ENCODE measurements around the gene TMEM117.
"Not testable (repeated sequence)": the region's sequence is repeated elsewhere in the genome, so short reads cannot be mapped to it uniquely, and the experiment has no call there.

Gene TMEM117

GRCh38 chr12:44025499-44025898, 189.6 kb downstream of the TMEM117 start:
- DNase-seq (ENCODE audit: low read depth in 2 of 2) = no peak

- DNase-seq (ENCODE audit: low read depth in 2 of 2) = no peak
Observed at GRCh38 chr12:44026046-44026445, 190.2 kb downstream of the TMEM117 start.

GRCh38 chr12:44026926-44027325, 191.0 kb downstream of the TMEM117 start:
- DNase-seq (ENCODE audit: low read depth in 2 of 2) = not testable (repeated sequence)

DNA sequence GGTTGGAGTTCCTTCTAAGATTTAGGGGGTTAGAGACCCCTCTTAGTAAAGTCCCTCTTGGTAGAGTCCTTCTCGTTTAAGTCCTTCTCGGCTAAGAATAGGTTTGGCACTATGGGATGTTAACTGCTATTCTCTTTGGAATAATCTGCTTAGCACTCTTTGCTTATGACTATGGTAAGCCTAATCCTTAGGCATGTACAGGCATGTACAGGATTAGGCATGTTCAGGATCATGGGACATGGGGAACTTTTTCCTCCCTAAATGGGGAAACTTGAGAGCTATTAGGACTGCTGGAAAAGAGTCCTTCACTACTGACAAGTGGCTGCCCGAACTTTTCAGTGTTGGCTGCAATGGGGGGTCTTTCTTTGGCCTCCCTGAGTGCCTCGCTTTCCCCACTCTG, 193.3 kb downstream of the TMEM117 start:
- DNase-seq (ENCODE audit: low read depth in 2 of 2) = no peak

- DNase-seq (ENCODE audit: low read depth in 2 of 2) = no peak
Observed at GRCh38 chr12:44031472-44032185, 195.7 kb downstream of the TMEM117 start.

DNA sequence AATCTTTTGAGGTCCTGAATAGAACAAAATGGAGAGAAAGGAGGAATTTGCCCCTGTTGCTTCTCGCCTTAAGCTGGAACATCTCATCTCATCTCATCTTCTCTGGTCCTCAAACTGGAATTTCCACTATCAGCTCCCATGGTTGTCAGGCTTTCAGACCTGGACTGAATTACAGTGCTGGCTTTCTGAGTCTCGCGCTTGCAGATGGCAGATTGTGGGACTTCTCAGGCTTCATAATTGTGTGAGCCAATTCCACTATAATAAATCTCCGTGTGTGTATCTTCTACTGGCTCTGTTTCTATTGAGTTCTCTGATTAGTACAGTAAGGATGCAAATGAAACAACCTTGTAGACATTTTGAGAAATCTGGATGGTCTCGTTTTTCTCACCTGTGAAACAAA, 199.0 kb downstream of the TMEM117 start:
- no peak for DNase-seq (ENCODE audit: low read depth in 2 of 2)

GRCh38 chr12:44036875-44037443, 201.1 kb downstream of the TMEM117 start:
- DNase-seq (ENCODE audit: low read depth in 2 of 2) = no peak

GRCh38 chr12:44038411-44038810, 202.5 kb downstream of the TMEM117 start:
- no peak for DNase-seq (ENCODE audit: low read depth in 2 of 2)

DNA sequence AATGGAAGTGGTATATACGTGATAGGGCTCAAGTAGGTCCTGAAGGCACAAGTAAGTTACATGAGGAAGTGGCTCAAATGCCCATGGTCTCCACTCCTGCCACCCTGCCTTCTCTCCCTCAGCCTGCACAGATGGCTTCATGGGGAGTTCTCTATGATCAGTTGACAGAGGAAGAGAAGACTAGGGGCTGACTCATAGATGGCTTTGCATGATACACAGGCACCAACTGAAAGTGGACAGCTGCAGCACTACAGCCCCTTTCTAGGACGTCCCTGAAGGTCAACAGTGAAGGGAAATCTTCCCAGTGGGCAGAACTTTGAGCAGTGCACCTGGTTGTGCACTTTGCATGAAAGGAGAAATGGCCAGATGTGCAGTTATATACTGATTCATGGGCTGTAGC, 208.6 kb downstream of the TMEM117 start:
- DNase-seq (ENCODE audit: low read depth in 2 of 2) = not testable (repeated sequence)

- DNase-seq (ENCODE audit: low read depth in 2 of 2) = no peak
Observed at GRCh38 chr12:44046732-44047417, 211.0 kb downstream of the TMEM117 start.

DNA sequence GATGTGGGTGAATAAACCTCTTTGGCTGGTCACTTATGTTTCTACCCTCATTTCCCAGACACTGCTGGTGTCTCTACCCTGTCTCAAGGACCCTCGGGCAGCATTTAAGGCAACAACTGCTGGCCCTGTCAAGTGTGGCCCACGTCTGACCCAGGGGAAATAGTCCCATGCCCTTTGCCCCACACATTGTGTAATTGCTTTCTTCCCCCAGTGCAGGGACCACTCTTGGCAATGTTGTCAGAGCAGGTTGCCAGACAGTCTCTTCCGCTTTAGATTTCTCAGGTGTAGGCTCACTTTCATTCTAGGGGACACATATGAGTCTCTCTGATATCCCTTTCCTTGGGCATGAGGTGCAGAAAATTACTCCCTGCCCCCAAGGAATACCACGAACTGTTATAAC, 216.7 kb downstream of the TMEM117 start:
- DNase-seq (ENCODE audit: low read depth in 2 of 2) = no peak

DNA sequence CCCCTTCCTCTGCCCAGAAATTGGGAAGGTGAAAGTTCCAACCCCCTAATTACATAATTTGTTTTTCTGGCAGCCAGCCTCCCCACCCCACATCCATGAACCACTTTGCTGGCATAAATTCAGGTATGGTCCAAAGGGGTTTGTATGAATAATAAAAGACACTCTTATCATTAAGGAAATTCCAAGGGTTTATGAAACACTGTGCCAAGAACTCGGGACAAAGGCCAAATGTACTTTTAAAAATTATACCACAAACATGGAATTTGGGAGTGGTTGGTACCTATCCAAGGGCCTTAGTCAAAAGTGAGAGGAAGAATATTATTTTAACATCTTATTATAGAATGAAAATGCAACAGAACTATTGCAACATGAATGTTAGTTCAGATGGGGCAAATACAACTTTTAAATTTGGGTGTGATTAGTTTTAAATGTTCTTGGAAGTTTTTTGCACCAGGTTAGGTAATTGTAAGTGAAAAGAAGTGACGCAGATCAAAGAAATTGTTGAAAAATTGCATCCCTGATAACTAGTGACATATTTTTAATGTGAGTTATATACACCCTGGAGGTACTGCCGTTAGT, 217.8 kb downstream of the TMEM117 start:
- DNase-seq (ENCODE audit: low read depth in 2 of 2) = no peak

GRCh38 chr12:44054281-44054680, 218.4 kb downstream of the TMEM117 start:
- no peak for DNase-seq (ENCODE audit: low read depth in 2 of 2)

- no peak for DNase-seq (ENCODE audit: low read depth in 2 of 2)
Observed at GRCh38 chr12:44058366-44058765, 222.5 kb downstream of the TMEM117 start.

- no peak for DNase-seq (ENCODE audit: low read depth in 2 of 2)
Observed at GRCh38 chr12:44059476-44059875, 223.6 kb downstream of the TMEM117 start.

- DNase-seq (ENCODE audit: low read depth in 2 of 2) = no peak
Observed at GRCh38 chr12:44063671-44064070, 227.8 kb downstream of the TMEM117 start.

- no peak for DNase-seq (ENCODE audit: low read depth in 2 of 2)
Observed at GRCh38 chr12:44076871-44077270, 241.0 kb downstream of the TMEM117 start.

DNA sequence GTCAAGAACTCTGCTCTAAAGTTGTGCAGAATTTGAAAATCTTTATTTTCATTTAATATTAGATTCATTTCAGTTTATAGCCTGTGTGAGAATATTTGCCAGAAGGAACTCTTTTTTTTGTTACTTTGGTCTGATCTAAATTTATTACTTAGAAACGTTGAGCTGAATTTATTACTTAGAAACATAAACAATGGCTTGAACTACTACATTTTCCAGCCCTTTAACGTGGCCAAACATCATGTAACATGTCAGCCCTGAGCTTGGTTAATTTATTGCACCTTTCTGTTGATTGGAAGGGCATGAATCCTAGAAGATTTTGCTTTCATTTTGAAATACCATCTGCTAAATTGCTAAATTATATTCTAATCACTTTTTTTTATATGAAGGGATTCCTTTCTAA, 241.4 kb downstream of the TMEM117 start:
- no peak for DNase-seq (ENCODE audit: low read depth in 2 of 2)

DNA sequence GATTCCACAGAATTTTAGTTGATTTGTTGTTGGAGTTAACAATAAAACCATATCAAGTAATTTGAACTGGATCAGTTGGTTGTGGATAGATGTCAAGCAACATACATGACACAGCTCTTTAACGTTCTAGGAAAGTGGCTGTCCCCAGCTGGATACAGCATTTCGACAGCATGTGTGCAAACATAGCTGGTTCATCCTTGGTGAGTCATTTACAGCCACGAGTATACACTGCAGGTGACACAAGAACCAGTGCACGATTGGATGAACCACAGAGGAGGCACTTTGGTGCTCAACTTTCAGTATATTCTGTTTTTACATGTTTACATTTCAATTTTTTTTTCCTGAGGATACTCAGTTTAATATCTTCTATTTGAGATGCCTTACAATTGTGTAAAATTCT, 242.4 kb downstream of the TMEM117 start:
- DNase-seq (ENCODE audit: low read depth in 2 of 2) = no peak

GRCh38 chr12:44088647-44089046, 252.8 kb downstream of the TMEM117 start:
- DNase-seq (ENCODE audit: low read depth in 2 of 2) = no peak

DNA sequence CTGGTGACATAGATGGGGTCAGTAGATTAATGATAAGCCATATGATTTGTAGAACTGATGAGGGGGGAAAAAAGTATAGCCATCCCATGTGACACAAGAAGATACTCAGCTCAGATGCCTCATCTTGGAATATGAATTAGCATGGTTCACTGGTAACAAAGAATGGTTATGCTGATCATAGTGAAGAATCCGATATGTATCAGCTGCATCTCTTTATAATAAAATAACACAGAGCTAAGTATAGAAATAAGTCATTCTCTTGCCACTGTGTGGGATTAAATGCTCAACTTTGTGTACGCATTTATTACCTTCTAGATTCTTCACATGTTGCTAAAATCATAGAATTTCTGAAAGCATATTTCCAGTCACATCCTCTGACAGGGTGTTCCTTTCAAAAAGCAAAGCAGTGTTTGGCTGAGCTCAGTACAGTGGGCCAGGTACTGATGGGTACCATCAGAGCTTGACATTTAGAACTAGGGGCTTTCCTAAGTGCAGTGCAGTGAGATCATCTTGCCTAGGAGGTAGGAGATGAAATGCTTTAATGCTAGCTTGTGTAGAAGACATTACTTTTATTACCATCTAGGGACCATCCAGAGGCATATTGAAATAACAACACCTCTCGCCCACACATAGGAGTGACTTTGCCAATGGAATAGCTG, 256.2 kb downstream of the TMEM117 start:
- DNase-seq (ENCODE audit: low read depth in 2 of 2) = no peak

- no peak for DNase-seq (ENCODE audit: low read depth in 2 of 2)
Observed at GRCh38 chr12:44098786-44099185, 262.9 kb downstream of the TMEM117 start.

Measured in stimulated activated CD4-positive, alpha-beta T cell treated with anti-CD3 and anti-CD28 coated beads, Interleukin-1b, Interleukin-23, amount 100 ng/mL, for 1 hour (primary cell).